Measurements from ENCODE around the gene PLCL1. TPM values are rescaled to one million over a fixed set of nuclear protein-coding genes. Genes with fewer than 3 reads are reported as not detected.

Gene PLCL1
- total RNA-seq, 4 donors from 2014 or later = 0.34 to 4.2 (median 1.2) TPM

- no peak for TF ChIP-seq POLR2A (IDR thresholded peaks at IDR 0.05)
- TF ChIP-seq CTCF (IDR thresholded peaks at IDR 0.05) = no peak
These were observed 364.3 kb downstream of the PLCL1 start for GRCh38 chr2:198168651-198169050.

GRCh38 chr2:198173242-198173641, 368.8 kb downstream of the PLCL1 start:
- no peaks in the 10 kb centered on the region for H3K4me1 ChIP-seq
- H3K9me3 ChIP-seq = no peaks in the 10 kb centered on the region
- 24 to 39% methylated on average over 6 of the region's 6 CpGs for WGBS, 2 donors
- H3K36me3 ChIP-seq = no peaks in the 10 kb centered on the region
- TF ChIP-seq CTCF (IDR thresholded peaks at IDR 0.05) (no peak), POLR2A (IDR thresholded peaks at IDR 0.05) (no peak)
- H3K4me3 ChIP-seq = no peak overlapping the region
- no peak for DNase-seq
- H3K27me3 ChIP-seq = no peaks in the 10 kb centered on the region
- intact Hi-C loops (cut with DNase I) = no loop called here
- no peak overlapping the region for H3K27ac ChIP-seq

More at GRCh38 chr2:198168651-198169050, 364.3 kb downstream of the PLCL1 start:
- DNase-seq = no peak
- intact Hi-C loops (cut with DNase I) = no loop called here
- Histone ChIP-seq H3K27me3 (no peaks in the 10 kb centered on the region), H3K9me3 (no peaks in the 10 kb centered on the region), H3K4me1 (no peaks in the 10 kb centered on the region), H3K36me3 (no peaks in the 10 kb centered on the region), H3K4me3 (no peak overlapping the region), H3K27ac (no peak overlapping the region)
- 67 to 82% methylated on average over 1 of the region's 1 CpG for WGBS, 2 donors

GRCh38 chr2:198173864-198174263, 369.5 kb downstream of the PLCL1 start:
- intact Hi-C loops (cut with DNase I) = no loop called here
- WGBS, 2 donors = 64 to 83% methylated on average over 2 of the region's 2 CpGs
- Histone ChIP-seq H3K27ac (no peak overlapping the region), H3K36me3 (no peaks in the 10 kb centered on the region), H3K4me1 (no peaks in the 10 kb centered on the region), H3K9me3 (peaks cover 0 to 5% (median 0%) of the 10 kb centered on the region in 3 donors), H3K27me3 (no peaks in the 10 kb centered on the region), H3K4me3 (no peak overlapping the region)
- DNase-seq = no peak
- TF ChIP-seq CTCF (IDR thresholded peaks at IDR 0.05) (no peak), POLR2A (IDR thresholded peaks at IDR 0.05) (no peak)

GRCh38 chr2:198175271-198175670, 370.9 kb downstream of the PLCL1 start:
- TF ChIP-seq CTCF (IDR thresholded peaks at IDR 0.05) (no peak), POLR2A (IDR thresholded peaks at IDR 0.05) (no peak)
- 48 to 52% methylated on average over 3 of the region's 3 CpGs for WGBS, 2 donors

GRCh38 chr2:198177040-198177439, 372.6 kb downstream of the PLCL1 start:
- 69 to 73% methylated on average over 2 of the region's 2 CpGs for WGBS, 2 donors

More at GRCh38 chr2:198175271-198175670, 370.9 kb downstream of the PLCL1 start:
- H3K27me3 ChIP-seq = no peaks in the 10 kb centered on the region
- no peaks in the 10 kb centered on the region for H3K36me3 ChIP-seq
- no peaks in the 10 kb centered on the region for H3K4me1 ChIP-seq
- intact Hi-C loops (cut with DNase I) = no loop called here
- H3K4me3 ChIP-seq = no peak overlapping the region
- H3K27ac ChIP-seq = no peak overlapping the region
- DNase-seq = no peak
- H3K9me3 ChIP-seq = peaks cover 0 to 9% (median 0%) of the 10 kb centered on the region in 3 donors

More at GRCh38 chr2:198177040-198177439, 372.6 kb downstream of the PLCL1 start:
- no peak for TF ChIP-seq CTCF (IDR thresholded peaks at IDR 0.05)
- no peak for TF ChIP-seq POLR2A (IDR thresholded peaks at IDR 0.05)
- H3K27me3 ChIP-seq = no peaks in the 10 kb centered on the region
- intact Hi-C loops (cut with DNase I) = no loop called here
- no peaks in the 10 kb centered on the region for H3K36me3 ChIP-seq
- H3K27ac ChIP-seq = no peak overlapping the region
- H3K4me3 ChIP-seq = no peak overlapping the region
- peaks cover 0 to 9% (median 0%) of the 10 kb centered on the region in 3 donors for H3K9me3 ChIP-seq
- DNase-seq = no peak
- no peaks in the 10 kb centered on the region for H3K4me1 ChIP-seq

Measured in esophagus squamous epithelium (tissue), 5 donors.